NK-92 treated with Interleukin-12 subunit alpha and Interleukin-12 subunit beta, amount 100 ng/mL, for 24 hours (cell line): ENCODE results near the gene RPL10.
"Not testable (repeated sequence)": the region's sequence is repeated elsewhere in the genome, so short reads cannot be mapped to it uniquely, and the experiment has no call there.

Source experiments
- DNase-seq: peaks from one replicate; lab custom pipeline; 2025; lab: John Stamatoyannopoulos, UW

The RPL10 gene

GRCh38 chrX:154378059-154378798 is 19.9 kb upstream of the RPL10 start:
- no peak for DNase-seq

- peak; percentile 97 for DNase-seq
These were observed 19.2 kb upstream of the RPL10 start, which contains the start of gene EMD for GRCh38 chrX:154378799-154379568. Gene EMD, plus strand, starts transcription at chrX:154379295. Its CDS starts 190 bp downstream, at chrX:154379485.

DNA sequence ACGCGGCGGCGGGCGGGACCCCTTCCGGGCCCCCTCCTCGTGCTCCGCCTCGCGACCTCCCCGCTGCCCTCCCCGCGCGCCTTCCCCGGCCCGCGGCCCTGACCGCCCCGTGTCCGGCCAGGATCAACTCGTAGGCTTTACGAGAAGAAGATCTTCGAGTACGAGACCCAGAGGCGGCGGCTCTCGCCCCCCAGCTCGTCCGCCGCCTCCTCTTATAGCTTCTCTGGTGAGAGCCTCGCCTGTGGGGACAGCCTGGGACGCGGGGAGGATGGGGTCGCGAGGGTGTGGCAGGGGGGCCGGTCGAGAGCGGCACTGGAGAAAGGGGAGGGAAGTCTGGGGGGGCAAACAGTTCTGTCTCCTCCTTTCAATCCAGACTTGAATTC is 18.6 kb upstream of the RPL10 start:
- no peak for DNase-seq

GRCh38 chrX:154380153-154380552 is 18.0 kb upstream of the RPL10 start:
- no peak for DNase-seq

DNA sequence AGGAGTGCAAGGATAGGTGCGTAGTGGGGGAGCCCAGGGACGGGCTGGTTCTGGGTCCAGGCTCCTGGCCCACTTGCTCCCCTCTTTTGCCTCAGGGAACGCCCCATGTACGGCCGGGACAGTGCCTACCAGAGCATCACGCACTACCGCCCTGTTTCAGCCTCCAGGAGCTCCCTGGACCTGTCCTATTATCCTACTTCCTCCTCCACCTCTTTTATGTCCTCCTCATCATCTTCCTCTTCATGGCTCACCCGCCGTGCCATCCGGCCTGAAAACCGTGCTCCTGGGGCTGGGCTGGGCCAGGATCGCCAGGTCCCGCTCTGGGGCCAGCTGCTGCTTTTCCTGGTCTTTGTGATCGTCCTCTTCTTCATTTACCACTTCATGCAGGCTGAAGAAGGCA is 17.4 kb upstream of the RPL10 start:
- DNase-seq, result no peak

- no peak for DNase-seq
These were observed 16.9 kb upstream of the RPL10 start for GRCh38 chrX:154381271-154381670.

DNA sequence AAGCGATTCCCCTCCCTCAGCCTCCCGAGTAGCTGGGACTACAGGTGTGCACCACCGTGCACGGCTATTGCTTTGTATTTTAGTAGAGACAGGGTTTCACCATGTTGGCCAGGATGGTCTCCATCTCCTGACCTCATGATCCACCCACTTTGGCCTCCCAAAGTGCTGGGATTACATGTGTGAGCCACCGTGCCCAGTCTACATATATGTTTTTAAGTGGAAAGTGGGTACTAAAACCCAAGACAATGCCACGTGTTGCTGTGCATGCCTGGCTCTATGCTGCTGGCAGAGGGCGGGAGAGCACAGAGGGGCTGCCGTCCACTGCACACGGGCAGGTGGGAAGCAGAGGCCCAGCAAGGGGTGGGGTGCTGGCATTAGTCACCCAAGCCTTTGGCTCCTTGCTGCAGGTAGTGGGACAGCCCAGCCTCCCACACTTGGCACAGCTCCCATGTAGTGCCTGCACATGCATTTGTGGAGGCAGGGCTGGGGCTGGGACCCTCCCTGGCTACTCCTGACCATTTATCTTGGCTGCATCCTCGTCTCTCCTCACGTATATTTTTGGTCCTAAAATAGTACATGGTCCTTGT is 15.6 kb upstream of the RPL10 start:
- DNase-seq, result no peak

DNA sequence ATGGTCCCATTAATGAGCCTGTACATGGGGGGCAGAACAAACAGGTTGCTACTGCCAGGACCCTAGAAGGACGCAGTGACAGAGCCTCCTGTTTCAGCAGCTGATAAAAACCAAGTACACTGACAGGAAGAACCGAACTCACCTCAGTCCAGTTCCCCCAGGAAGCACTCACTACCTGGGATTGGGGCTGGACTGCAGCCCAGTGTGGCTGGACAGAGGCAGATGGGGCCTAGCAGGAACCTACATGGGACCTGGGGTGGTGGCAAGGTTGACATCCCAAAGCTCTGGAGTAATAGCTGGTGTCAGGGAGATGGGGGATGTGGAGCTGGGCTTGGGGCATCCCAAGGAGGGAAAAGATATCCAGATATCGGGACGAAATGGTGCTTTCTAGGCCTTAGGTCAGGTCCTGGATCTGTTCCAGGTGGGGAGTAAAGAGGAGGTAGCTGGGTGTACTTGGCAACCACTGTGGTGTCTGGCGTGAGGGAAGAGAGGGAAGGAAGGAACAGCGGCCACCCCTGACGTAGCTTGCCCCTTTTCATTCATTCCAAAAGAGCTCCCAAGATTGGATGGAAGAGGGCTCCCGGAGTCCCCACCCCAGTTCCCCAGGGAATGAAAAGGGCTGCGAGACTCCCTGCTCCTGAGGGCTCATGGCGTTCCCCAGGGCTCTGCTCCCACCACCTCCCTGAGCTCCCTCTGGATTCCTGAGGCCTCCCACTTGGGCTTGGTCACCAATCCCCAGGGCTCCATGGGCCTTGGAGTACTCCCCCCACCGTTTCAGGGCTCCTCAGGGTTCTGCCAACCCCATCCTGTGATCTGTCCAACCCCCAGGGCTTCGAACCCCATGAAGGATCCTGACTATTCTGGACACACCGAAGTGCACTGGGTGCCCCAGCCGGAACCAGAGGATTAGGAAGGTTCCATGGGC is 14.6 kb upstream of the RPL10 start:
- no peak for DNase-seq

DNA sequence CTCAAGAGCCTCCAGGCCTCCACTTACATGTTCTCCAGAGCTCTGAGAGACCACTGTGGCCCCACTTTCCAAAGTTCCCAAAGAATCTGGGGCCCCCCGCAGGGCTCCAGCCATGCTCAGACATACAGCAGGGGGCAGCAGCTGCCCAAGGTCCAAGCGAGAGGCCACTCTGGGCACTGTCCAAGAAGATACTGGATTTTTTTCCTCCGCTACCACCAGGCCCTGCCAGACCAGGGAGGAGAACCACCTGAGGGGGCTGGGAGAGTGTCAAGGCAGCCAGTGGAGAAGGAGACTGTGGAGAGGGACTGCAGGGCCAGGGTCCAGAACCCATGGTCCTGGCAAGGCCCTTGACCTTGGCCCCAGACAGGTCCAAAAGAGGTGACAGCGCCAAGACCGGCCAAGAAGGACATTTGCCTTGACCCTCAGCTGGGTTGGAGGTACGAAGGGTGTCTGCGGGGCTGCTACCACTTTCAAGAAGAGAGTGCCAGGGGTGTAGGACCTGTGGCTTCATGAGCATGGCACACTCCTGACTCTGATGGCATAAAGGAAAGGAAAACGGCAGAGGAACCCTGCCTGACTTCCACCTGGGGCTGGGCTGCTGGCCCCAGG is 13.8 kb upstream of the RPL10 start:
- DNase-seq, result no peak

DNA sequence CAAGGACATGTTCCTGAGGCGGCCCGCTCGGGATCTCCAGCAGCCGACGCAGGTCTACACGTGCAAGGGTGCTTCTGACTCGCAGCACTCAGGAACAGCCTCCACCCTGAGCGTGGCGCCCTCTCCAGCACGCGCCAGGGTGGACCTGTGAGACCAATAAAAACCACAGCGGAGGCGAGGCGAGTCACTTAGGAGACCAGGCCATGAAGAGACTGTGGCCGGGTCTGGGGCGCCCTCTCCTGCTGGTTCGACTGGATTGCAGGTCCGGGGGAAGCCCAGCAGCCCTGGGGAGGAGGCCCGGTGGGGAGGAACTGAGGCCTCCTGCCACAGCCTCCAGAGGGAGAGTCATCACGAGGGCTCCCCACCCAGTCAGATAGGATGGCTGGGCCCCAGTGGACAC is 10.1 kb upstream of the RPL10 start:
- not testable (repeated sequence) for DNase-seq

- not testable (repeated sequence) for DNase-seq
These were observed 9.5 kb upstream of the RPL10 start for GRCh38 chrX:154388649-154389048.

DNA sequence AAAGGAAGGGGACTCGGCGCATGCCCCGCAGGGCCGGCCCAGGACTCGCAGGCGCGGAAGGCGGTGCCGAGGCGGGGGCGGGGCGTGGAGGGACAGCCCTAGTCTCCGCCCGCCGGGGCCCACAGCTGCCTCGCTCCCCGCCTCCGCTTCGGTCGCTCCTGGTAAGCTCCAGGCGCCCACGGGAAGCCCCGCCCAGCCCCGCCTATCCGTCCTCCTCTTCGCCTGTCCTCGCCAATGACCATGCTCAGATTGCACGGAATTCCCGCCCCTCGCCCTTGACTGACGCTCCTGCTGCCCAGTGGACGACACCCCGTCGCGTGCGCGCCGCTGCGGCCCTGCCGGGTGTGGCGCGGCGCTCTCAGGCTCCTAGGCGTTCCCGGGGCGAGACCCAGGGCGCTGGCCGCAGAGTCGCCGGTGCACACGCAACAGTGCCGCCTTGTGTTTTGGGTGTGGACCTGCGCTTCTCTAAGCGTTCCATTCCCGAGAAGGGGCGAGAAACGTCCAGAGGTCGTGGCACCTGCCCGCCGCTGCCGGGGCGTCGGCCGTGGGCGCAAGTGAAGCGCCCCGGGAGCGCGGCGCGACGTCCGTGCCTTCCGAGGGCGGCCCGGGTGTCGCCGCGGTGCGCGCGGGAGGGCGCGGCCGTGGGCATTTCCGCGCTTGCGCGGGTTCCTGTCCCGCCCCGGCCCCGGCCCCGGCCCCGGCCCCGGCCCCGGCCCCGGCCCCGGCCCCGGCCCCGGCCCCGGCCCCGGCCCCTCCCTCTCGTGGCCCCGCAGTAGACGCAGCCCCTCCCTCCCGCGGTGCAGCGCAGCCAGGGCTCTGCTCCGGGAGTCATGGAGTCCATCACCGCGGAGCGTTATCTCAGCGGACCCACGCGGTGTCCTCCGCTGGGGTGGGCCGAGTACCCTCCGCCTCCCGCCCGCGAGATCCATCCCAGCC is 8.1 kb upstream of the RPL10 start:
- not testable (repeated sequence) for DNase-seq

- DNase-seq, result not testable (repeated sequence)
These were observed 1.8 kb upstream of the RPL10 start for GRCh38 chrX:154396363-154396762.

GRCh38 chrX:154396973-154397887 is 947 bp upstream of the RPL10 start:
- peak; percentile 61 for DNase-seq

DNA sequence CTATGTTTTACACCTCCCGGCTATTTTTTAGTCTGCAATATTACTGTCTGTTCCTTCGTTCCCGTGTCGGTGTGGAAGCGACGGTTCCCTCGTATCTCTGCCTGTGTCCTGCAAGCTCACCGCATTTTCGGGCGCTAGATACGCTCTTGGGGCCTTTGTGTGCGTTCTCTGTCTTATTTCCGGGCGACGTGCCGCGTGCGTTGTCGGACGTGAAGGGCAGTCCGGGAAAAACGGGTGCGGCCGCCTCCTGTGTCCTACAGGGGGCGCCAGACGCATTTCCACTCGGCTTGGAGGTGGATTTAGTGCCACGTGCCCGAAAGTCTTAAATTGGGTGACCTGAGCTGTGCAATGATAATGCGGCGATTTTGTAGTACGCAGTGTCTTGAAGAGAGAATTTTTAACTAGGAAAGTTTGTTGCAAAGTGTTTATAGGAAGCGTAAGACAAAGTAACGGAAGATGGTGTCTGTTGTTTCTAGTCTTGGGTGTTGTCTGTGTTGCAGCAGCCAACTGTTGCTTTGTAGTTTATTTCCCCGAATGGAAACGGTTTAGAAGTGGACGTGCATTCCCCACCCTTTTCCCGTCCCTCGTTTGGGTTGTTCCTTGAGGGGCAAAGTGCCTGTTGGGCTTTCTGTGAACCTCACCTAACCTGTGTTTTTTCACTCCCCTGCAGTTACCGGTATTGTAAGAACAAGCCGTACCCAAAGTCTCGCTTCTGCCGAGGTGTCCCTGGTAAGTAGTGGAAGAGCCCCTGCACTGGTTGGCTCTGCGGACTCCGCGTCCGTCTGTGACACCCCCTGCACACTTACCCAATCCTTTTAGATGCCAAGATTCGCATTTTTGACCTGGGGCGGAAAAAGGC is 720 bp downstream of the RPL10 start:
- peak; percentile 64 for DNase-seq

DNA sequence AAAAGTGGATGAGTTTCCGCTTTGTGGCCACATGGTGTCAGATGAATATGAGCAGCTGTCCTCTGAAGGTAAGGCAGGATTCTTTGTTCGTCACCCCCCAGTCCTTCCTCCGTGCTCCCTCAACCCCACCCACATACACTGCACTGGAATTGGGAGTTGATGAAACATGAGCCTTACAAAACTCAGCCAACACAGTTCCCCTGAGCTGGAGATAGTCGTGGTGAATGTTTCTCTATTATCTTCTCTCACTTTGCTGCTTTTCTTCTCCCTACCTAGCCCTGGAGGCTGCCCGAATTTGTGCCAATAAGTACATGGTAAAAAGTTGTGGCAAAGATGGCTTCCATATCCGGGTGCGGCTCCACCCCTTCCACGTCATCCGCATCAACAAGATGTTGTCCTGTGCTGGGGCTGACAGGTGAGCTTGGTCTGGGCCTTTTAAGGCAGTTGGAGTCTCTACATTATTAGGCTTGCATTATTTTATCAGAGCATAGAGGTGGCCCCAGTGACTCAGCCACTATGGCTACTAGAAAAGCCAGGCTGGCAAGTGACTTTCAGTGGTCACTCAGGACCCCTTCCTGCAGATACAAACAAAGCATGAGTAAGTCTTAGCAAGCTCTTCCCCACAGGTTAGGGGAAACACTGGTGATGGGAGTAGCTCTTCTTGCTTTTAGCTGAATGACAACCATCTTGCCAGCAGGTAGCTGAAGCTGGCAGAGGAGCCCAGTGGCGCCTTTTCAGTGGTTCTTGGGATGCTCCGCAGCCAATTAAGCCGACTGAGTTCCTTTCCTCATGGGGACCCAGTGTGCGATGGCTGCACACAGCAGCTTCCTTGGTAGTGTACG is 1.6 kb downstream of the RPL10 start:
- DNase-seq, result no peak

GRCh38 chrX:154400369-154400817 is 2.2 kb downstream of the RPL10 start:
- DNase-seq, result not testable (repeated sequence)
